ENCODE measurements around the gene STAG2.

DNA sequence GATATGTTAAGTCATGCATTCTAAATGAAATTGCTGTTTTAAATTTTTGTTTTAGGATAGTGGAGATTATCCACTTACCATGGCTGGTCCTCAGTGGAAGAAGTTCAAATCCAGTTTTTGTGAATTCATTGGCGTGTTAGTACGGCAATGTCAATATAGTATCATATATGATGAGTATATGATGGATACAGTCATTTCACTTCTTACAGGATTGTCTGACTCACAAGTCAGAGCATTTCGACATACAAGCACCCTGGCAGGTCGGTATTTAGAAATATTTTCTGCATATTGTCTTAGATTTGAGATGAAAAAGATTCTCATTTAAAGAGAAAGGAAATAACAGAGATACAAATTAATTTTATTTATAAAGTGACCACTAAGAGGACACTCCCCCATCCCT lies 83.6 kb downstream of the STAG2 start:
- TF ChIP-seq POLR2A (IDR thresholded peaks at IDR 0.05): no peak
- TF ChIP-seq CTCF (IDR thresholded peaks at IDR 0.05): no peak

All from upper lobe of left lung (tissue), 4 donors.